Endometrial microvascular endothelial cells (primary cell): ENCODE data around the gene SLC13A2. TPM values are rescaled to one million over a fixed set of nuclear protein-coding genes. Genes with fewer than 3 reads are reported as not detected.

ENCODE experiments used
- in situ Hi-C: cut with HindIII; loops from 2 replicates; pipeline ENCODE4 v1.10.0; 2017; ENCODE audit warnings: low sequenced_read_pairs, low pct_unique_long_range_greater_than_20kb; ENCODE audit errors: inconsistent ontology term
- total RNA-seq: library from RNA; depleted of rRNA; stranded (reverse); fragments of >200 nt; gene quantifications from one replicate; pipeline ENCODE4 v1.2.3, GENCODE V29; 2015; ENCODE audit errors: inconsistent ontology term

Gene SLC13A2
- total RNA-seq, 1 donor from 2014 or later = not detected

DNA sequence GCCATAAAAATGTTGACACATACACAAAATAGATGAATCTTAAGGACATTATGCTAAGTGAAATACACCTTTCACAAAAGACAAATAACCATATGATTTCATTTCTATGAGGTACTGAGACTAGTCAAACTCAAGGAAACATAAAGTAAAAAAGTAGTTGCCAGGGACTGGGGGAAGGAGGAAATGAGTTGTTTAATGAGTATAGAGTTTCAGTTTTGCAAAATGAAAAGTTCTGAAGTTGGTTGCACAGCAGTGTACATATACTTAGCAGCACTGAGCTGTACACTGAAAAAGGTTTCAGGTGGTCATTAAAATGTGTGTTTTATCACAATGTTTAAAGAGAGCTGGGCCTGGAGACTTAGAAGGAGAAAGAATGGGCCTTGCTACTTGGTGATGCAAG, 4.7 kb upstream of the SLC13A2 start:
- in situ Hi-C loops = no loop called here

DNA sequence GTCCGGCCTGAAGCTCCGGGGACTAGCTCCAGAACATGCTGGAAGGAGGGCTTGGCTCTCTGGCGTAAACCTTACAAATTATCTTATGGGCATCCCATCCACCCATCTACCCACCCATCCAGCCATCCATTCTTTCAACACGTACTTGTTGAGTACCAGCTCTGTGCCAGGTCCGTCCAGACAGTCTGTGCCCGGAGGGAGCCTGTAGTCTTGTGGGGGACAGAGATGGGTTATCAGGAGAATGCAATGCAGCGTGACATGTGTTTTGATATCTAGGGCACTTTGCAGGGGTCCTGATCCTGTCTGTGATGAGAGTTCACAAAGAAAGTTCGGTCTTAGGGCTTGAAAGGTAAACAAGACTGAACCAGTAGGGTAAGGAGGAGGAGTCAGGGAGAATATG, 4.1 kb upstream of the SLC13A2 start:
- in situ Hi-C loops = no loop called here

DNA sequence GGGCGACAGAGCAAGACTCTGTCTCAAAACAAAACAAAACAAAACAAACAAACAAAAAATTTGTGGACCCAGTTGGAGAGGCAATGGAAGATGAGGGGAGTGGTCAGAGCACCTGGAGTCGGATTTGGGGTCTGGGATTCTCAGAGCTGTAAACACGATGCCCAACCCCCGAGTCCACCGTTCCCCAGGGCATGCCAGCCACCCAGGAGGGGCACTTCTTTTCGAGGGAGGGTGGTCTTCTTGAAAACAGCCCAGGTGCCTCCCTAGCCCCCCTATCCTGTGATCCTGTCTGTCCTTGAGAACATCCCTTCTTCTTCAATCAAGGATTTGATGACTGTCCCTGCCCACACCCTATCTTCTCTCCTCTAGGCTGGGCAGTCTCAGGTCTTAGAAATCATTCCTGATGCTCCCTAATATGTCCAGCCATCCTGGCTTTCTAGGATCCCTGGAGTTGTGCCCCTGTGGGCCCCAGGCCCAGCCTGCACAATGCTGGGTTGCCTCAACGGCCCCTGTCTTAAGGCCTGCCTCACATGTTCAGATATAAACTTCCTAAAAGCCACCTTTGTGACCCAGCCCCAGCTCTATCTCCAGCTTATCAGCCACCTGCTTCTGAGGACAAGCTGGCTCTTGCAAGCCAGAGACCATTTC, 3.1 kb upstream of the SLC13A2 start:
- in situ Hi-C loops = no loop called here

DNA sequence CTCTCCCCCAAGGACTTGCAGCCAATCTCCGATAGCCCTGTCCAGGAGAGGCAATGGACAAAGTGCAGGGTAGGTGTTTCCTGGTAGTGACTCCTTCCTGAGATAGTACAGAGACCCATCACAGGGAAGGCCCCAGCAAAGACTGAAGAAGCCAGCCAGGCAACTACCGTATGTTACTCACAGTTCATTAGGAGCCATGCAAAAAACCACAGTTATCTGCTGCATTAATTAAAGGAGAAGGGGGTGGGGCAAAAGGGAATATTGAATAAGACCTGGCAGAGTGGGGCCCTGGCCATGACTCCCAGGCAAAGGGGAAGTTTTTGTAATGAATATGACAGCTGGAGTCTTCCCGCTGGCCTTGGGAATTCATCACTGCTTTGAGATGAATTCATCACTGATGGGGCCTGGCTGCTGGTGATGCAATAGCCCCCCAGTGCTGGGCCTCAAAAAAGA, 2.5 kb upstream of the SLC13A2 start:
- in situ Hi-C loops = no loop called here

DNA sequence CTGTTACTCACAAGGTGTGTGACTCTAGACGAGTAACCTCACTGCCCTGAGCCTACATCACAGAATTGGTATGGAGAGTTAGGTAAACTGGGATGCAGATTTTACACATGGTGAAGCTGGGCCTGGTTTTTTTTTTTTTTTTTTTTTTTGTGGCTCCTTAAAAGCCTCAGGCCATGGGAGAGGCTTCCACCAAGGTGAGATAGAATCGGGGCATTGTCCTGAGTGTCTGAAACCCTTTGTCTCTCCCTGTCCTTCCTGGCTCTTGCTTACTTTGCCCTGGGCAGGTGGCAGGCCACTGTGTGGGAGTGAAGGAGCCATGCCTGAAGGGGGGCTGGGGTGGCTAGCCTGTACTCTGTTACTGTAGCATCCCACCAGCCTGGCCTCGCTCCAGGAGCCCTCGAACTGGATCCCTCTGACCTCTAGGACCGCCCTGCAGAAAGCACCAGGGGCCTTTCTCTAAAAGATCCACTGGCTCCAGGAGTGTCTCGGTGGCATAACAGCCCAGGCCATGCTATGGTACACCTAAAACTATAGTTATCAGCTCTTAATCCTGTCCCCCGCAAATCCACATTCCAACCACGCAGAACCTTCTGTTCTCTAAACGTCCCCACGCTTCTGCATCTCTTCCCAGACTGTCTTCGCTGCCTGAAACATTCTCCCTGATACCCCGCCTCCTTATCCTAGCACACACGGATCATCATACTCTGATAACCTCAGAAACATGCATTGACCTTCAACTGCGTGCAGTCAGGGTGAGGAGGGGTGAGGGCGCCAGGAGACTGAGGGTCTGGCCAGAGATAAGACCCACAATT, 1.7 kb upstream of the SLC13A2 start:
- in situ Hi-C loops = no loop called here

DNA sequence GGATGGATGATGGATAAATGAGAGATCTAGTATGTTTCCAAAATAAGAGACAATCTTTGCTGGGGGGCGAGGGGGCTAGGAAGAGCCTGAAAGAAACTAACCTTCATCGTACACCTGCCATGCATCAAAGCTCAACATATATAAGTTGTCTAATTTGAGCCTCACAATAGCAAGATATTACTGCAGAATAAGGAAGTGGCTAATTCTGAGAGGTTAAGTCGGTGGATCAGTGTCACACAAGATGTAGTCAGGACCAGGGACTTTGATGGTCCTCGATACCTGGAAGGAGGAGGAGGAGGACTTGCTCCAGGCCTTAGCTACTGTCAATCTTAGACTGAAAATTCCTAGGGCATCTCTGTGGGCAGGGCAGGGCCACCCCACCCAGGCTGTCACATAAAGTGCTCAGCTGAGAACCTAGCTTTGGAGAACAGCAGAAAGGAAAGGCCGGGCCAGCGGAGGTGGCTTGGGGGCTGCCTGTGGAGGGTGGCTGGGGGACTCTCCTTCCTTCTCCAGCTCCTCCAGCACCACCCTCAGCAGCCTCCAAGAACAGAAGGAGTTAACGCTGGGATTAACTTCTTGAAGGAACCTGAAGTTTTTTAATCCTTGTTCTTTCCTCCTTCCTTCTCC, 460 bp upstream of the SLC13A2 start:
- in situ Hi-C loops = no loop called here

DNA sequence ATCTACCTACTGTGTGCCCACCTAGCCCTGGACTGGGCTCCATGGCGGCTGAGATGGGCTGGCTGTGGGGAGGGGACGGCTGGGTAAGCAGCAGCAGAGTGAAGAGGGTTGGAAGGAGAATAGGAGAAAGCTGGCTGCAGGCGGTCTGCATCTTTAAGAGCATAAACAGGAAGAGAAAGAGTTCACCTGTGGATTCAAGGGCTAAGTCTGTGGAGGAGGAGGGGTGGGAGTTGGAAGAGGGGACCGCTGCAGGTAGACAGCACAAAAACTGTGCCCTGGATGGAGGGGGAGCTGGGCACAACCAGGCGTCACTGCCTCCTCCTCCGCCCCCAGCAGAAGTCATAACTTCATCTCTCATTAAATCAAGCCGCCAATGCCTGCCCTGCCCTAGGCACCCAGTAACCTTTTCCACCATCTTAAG, 677 bp downstream of the SLC13A2 start:
- in situ Hi-C loops = no loop called here

DNA sequence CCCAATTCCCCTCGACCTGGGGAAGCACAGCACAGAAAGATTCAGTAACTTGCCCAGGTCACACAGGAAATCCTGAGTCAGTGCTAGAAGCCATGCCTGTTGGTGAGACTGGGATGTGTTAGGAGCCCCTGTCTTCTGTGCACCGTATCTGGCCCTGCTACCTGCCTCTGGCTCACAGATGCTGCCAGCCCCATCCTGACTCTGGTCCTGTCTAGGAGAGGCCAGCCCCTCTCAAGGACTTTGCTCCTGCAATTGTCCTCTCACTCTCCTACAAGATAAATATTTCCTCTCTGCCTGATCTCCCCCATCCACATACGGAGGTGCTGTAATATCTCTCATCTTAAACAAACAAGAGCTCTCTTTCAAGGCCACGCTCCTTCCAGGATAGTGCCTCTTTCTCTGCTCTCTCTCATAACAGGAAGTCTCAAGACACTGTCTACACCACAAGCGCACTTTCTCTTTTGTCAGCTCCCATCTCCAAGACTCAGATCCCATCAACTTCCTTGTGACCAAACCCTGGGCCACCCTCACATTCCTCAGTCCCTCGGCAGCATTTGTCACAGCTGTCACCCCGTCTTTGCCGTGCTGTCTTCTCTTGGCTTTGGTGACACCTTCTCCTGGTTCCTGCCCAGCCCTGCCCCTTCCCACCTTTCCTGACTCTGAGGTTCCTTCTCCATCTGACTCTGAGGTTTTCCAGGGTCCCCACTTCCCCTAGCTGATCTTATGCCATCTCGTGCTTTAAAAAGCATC, 1.9 kb downstream of the SLC13A2 start:
- in situ Hi-C loops = no loop called here

DNA sequence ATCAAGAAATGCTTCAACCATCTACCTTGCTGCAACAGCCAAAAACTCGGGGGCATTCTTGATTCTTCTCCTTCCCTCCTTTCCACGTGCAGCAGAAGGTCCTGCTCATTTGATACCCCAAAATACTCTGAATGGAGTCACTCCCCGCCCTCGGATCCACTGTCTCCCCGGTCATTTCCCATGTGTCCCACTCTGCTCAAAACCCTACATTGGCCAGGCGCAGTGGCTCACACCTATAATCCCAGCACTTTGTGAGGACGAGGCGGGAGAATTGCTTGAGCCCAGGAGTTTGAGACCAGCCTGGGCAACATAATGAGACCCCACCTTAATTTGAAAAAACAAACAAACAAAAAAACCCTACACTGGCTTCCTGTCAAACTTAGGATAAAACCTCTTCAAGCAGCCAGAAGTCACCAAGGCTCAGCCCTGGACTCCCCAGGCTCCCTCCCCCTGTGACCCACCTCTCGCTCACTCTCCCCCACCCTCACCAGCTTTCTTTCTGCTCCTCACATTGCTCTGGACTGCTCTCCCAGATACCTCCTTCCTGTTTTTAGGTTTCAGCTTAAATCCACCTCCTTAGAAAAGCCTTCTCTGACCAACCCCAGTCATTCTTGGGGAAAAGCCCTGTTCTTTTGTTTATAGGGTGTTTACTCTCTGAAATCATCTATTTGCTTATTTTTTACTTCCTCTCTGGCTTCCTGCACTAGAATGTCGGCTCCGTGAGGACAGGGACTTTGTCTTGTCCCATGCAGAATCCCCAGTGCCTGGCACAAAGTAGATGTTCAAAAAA, 2.8 kb downstream of the SLC13A2 start:
- in situ Hi-C loops = no loop called here

DNA sequence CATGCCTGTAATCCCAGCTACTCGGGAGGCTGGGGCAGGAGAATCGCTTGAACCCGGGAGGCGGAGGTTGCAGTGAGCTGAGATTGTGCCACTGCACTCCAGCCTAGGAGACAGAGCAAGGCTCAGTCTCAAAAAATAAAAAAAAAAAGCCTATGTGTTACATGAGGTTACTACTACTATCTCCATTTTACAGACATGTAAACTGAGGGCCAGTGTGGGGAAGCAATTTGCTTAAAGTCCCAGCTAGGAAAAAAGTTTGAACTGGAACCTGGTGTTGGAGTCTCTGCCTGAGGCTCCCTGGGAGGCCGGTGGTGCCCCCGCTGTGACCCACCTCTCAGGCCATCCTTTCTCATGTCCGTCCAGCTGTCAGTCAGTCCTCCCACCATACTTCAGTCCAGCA, 4.5 kb downstream of the SLC13A2 start:
- in situ Hi-C loops = no loop called here

DNA sequence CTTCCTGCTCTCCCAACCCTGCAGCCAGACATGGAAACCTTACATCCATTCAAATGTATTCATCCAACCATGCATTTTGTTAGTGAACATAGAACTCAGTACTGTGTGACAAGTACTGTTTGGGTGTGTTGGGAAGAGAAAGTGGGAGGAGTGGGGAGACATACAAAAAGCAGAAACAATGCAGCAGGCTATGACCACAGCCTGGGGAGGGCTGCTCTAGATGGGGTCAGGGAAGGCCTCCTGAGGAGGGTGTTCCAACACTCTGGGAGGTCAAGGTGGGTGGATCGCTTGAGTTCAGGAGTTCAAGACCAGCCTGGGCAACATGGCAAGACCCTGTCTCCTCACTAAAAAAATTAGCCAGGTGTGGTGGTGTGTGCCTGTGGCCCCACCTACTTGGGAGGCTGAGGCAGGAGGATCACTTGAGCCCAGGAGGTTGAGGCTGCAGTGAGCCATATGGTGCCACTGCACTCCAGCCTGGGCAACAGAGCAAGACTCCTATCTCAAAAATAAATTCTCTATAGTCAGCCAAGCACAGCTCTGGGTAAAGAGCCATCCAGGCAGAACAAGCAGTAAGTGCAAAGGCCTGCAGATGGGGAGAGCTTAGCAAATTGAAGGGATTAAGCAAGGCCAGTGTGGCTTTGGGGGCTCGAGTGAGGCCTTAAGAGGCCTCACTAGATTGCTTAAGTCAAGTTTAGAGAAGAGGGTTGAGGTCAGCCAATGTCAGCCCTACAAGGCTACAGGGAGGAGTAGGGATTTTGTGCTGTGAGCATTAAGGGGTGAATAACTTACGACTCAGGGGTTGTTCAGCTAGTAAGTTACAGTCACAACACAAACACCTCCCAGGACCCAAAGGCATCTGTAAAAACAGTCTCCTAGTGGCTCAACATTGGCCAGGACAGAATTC, 5.5 kb downstream of the SLC13A2 start:
- in situ Hi-C loops = no loop called here

DNA sequence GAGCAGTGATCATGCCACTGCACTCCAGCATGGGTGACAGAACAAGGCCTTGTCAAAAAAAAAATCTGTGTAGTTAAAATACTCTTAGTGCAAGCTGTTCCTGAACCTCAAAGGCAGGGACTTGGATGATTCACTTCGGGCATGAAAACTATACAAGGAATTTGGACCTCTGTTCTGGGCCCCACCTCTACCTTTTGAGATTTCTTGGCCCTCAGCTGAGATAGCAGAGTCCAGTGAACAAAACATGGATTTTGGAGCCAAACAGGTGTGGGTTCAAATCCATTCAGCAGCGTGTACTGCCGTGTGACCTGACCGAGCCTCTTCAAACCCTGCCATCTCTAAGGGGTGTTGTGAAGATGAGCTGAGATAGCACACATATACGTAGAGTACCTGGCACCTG, 6.8 kb downstream of the SLC13A2 start:
- in situ Hi-C loops = no loop called here

DNA sequence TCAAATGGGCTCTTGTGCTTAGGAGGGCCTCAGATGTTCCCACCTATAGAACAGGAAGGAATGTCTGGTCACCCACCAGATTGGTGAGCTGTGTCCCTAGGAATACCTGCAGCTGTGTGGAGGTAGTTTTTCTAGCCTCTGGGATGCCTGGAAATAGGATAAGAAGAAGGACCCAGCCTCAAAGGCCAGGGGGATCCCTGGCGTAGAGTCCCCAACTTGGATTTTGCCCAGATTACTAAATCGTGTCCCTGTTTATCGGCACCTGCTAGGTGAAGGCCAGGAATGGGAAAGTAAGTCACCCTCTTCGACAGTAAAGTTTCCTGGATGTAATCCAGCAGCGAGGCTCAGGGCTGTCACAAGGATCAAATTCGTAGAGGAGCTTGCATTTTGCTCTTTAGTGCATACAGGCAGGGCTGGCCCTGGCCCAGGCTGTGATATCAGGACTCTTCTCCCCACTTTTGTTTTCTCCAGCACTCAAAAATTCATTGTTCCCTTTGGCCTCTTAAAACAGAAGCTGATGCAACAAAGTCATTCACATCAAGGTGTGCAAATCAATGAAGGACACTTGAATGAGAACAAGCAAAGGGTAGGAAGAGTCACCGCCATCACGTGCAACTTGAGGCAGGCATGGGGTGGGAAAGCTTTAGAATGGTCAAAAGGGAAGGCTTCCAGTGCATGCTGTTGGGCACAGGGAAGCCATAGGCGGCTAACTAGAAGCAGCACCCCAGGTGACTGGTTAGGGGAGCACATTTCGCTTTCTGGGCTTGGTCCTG, 7.5 kb downstream of the SLC13A2 start:
- in situ Hi-C loops = no loop called here

DNA sequence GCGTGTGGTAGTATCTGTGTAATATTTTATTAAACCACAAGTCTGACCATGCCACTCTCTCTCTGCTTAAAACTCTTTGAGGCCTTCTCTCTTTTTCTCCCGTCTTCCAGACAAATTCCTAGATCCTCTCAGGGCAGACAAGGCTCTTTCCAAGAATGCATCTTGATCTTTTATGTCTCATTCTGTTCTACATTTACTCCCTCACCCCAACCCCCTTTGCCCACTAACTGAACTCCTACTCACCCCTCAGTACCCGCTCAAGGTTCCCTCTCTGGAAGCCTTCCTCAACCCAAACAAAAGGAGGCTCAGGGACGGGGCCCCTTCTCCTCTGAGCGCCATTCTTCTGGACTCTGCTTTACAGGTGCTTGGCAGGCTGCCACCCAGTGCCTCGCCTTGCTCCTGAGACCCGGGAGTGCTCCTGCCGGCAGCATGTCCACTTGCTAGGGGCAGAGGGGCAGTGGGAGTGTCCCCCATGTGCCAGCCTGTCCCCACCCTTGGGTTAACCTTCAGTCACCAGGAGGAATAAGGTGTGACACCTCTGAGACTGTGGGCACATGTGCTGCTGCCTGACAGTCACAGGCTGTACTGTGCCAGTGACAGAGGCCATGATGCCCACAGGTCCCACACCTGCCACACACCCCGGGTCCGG, 9.2 kb downstream of the SLC13A2 start:
- in situ Hi-C loops = no loop called here

DNA sequence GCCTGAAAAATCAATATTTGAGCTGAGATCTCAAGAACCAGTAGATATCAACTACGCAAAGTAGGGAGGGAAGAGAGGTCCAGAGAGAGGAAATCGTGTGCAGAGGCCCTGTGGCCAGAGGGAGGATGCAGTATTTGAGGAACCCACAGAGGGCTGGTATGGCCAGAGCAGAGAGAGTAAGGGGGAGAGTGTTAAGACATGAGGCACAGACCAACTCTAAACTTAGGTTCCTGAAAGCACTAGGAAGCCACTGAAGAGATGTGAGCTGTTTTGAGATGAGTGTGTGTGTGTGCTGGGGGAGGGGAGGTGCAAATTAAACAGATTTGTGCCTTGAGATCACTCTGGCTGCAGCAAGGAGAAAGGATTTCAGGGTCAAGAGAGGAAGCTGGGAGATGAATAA, 10.9 kb downstream of the SLC13A2 start:
- in situ Hi-C loops = no loop called here

DNA sequence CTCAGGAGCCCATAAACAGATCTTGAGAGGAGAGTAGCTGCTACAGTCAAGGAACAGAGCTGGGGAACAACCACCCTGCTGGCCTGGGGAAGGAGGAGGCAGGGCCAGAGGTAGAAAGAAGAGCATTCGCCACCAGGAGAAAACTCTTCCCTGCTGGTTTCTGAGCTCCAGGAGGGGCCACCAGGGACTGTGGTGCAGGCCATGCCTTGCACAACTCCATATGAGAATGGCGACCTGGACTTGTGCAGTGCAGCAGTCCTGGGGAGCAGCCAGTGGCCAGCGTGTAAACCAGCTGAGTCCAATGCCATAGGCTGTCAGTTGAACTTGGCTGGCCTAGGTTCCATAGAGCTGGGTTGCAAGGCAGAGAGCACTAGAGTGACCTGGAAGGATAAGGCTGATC, 11.6 kb downstream of the SLC13A2 start:
- in situ Hi-C loops = no loop called here
